IMR-90 (cell line): ENCODE measurements around the gene MRE11. TPM values are rescaled to one million over a fixed set of nuclear protein-coding genes. Genes with fewer than 3 reads are reported as not detected.

Experiments used
- ATAC-seq: fragments of 200-7000 bp; cut with Tn5 transposase; 2 replicates; pipeline ENCODE4 v1.9.1; 2020; ENCODE audit warnings: low read depth, mild to moderate bottlenecking, moderate library complexity
- BruUV-seq: library from RNA; stranded (reverse); fragments of 400-500 nt; replicated peaks from 2 replicates; lab custom pipeline; 2021; lab: Mats Ljungman, UMichigan
- CTCF ChIA-PET: fragments of 300-600 bp; formaldehyde crosslinking; extraction: SDS; loops from one replicate; lab custom pipeline; 2021; ENCODE audit warnings: antibody characterized with exemption; lab: Yijun Ruan, JAX
- POLR2A ChIA-PET: fragments of 300-600 bp; sonication (Branson Sonifier 250); formaldehyde crosslinking; loops from one replicate; lab custom pipeline; 2022; ENCODE audit warnings: antibody characterized with exemption; ENCODE audit not compliant: unreplicated experiment; lab: Charles Lee
- DNase-seq: peaks from one replicate; pipeline ENCODE4 v3.0.0; 2013
- H2AFZ ChIP-seq: replicated peaks from 2 replicates; pipeline ENCODE3; 2013; ENCODE audit warnings: low read length, mild to moderate bottlenecking; ENCODE audit not compliant: poor library complexity
- H2AK5ac ChIP-seq: 2 replicates; pipeline ENCODE4 v1.6.1; 2013; ENCODE audit warnings: low read depth, low read length, inconsistent platforms
- H2AK9ac ChIP-seq: replicated peaks from 2 replicates; pipeline ENCODE3; 2013; ENCODE audit warnings: mild to moderate bottlenecking, low read depth, low read length, moderate library complexity; ENCODE audit not compliant: poor library complexity
- H2BK120ac ChIP-seq: 2 replicates; pipeline ENCODE4 v1.6.1; 2013; ENCODE audit warnings: low read depth, low read length, inconsistent platforms
- H2BK15ac ChIP-seq: 3 replicates; pipeline ENCODE4 v1.6.1; 2013; ENCODE audit warnings: low read depth, low read length, inconsistent platforms
- H2BK20ac ChIP-seq: 2 replicates; pipeline ENCODE4 v1.6.1; 2013; ENCODE audit warnings: low read depth, mild to moderate bottlenecking, inconsistent platforms, low read length, moderate library complexity
- H2BK5ac ChIP-seq: 2 replicates; pipeline ENCODE4 v1.6.1; 2013; ENCODE audit warnings: mild to moderate bottlenecking, low read depth, low read length, inconsistent platforms; ENCODE audit not compliant: poor library complexity, severe bottlenecking
- H3K14ac ChIP-seq: replicated peaks from 2 replicates; pipeline ENCODE4 v1.6.1; 2013; ENCODE audit warnings: low read depth, low read length, inconsistent platforms
- H3K18ac ChIP-seq: 2 replicates; pipeline ENCODE4 v1.6.1; 2013; ENCODE audit warnings: low read depth, low read length, control low read depth
- H3K23ac ChIP-seq: 2 replicates; pipeline ENCODE4 v1.6.1; 2013; ENCODE audit warnings: low read depth, low read length, inconsistent platforms
- H3K27ac ChIP-seq: 2 replicates; pipeline ENCODE4 v1.5.1; 2013; ENCODE audit warnings: mild to moderate bottlenecking, control low read depth, low read length; ENCODE audit not compliant: insufficient read depth
- H3K27me3 ChIP-seq: 2 replicates; pipeline ENCODE4 v1.6.1; 2013; ENCODE audit warnings: low read length; ENCODE audit not compliant: control insufficient read depth, insufficient read depth
- H3K36me3 ChIP-seq: 2 replicates; pipeline ENCODE4 v1.6.1; 2013; ENCODE audit warnings: low read length, mixed read lengths; ENCODE audit not compliant: control insufficient read depth, insufficient read depth
- H3K4ac ChIP-seq: 2 replicates; pipeline ENCODE4 v1.6.1; 2013; ENCODE audit warnings: low read depth, low read length, inconsistent platforms
- H3K4me1 ChIP-seq: 2 replicates; pipeline ENCODE4 v1.6.1; 2013; ENCODE audit warnings: low read length, mixed read lengths; ENCODE audit not compliant: control insufficient read depth, insufficient read depth
- H3K4me2 ChIP-seq: 2 replicates; pipeline ENCODE4 v1.6.1; 2013; ENCODE audit warnings: low read depth, mild to moderate bottlenecking, control low read depth, low read length, moderate library complexity
- H3K4me3 ChIP-seq: 2 replicates; pipeline ENCODE4 v1.5.1; 2013; ENCODE audit warnings: low read depth, mild to moderate bottlenecking, control low read depth, low read length, moderate library complexity; ENCODE audit not compliant: insufficient read depth
- H3K56ac ChIP-seq: 2 replicates; pipeline ENCODE4 v1.6.1; 2013; ENCODE audit warnings: low read length, inconsistent platforms; ENCODE audit not compliant: insufficient read depth; ENCODE audit errors: extremely low read depth
- H3K79me1 ChIP-seq, 2 experiments: 2 replicates each; pipeline ENCODE4 v1.6.1; 2013; ENCODE audit warnings: low read length in 2 of 2, inconsistent platforms in 1 of 2, low read depth in 1 of 2
- H3K9ac ChIP-seq: 2 replicates; pipeline ENCODE4 v1.6.1; 2013; ENCODE audit warnings: low read depth, low read length, control low read depth
- H3K9me1 ChIP-seq: 2 replicates; pipeline ENCODE4 v1.6.1; 2013; ENCODE audit warnings: low read length, inconsistent platforms; ENCODE audit not compliant: insufficient read depth
- H3K9me3 ChIP-seq: 2 replicates; pipeline ENCODE4 v1.6.1; 2013; ENCODE audit warnings: low read length; ENCODE audit not compliant: control insufficient read depth, insufficient read depth
- H4K20me1 ChIP-seq: 2 replicates; pipeline ENCODE4 v1.6.1; 2013; ENCODE audit warnings: low read length, inconsistent platforms; ENCODE audit not compliant: insufficient read depth
- H4K5ac ChIP-seq: 2 replicates; pipeline ENCODE4 v1.6.1; 2013; ENCODE audit warnings: mild to moderate bottlenecking, low read depth, low read length, control low read depth
- H4K8ac ChIP-seq, 2 experiments: 2 replicates each; pipeline ENCODE4 v1.6.1; 2013; ENCODE audit warnings: low read depth in 2 of 2, low read length in 2 of 2, control low read depth in 1 of 2, inconsistent platforms in 1 of 2
- H4K91ac ChIP-seq: 2 replicates; pipeline ENCODE4 v1.6.1; 2013; ENCODE audit warnings: low read depth, low read length, inconsistent platforms; ENCODE audit not compliant: insufficient read depth
- BHLHE40 ChIP-seq: fragments of 150-350 bp; IDR thresholded peaks from 2 replicates; pipeline ENCODE4 v1.6.1; 2016; ENCODE audit warnings: mild to moderate bottlenecking, low read depth, low read length
- CEBPB ChIP-seq: IDR thresholded peaks from 2 replicates; pipeline ENCODE4 v1.6.1; 2012; ENCODE audit warnings: low read depth, low read length, improper control_type of control experiment
- CHD1 ChIP-seq: IDR thresholded peaks from 2 replicates; pipeline ENCODE4 v1.6.1; 2012; ENCODE audit warnings: low read depth, low read length, improper control_type of control experiment
- FOS ChIP-seq: fragments of 150-350 bp; IDR thresholded peaks from 2 replicates; pipeline ENCODE4 v1.6.1; 2016; ENCODE audit warnings: low read depth, low read length
- MAFK ChIP-seq: IDR thresholded peaks from 2 replicates; pipeline ENCODE4 v1.6.1; 2012; ENCODE audit warnings: low read depth, low read length, improper control_type of control experiment
- MAZ ChIP-seq: IDR thresholded peaks from 2 replicates; pipeline ENCODE4 v1.6.1; 2012; ENCODE audit warnings: low read depth, mild to moderate bottlenecking, low read length, improper control_type of control experiment, moderate library complexity, borderline replicate concordance
- NFE2L2 ChIP-seq: fragments of 150-350 bp; IDR thresholded peaks from 2 replicates; pipeline ENCODE4 v1.6.1; 2016; ENCODE audit warnings: low read depth, mild to moderate bottlenecking, low read length
- POLR2A ChIP-seq: IDR thresholded peaks from 2 replicates; pipeline ENCODE4 v1.6.1; 2012; ENCODE audit warnings: mild to moderate bottlenecking, low read depth, low read length
- RAD21 ChIP-seq: IDR thresholded peaks from 2 replicates; pipeline ENCODE4 v1.6.1; 2012; ENCODE audit warnings: low read length, improper control_type of control experiment
- RFX5 ChIP-seq: IDR thresholded peaks from 2 replicates; pipeline ENCODE4 v1.8.0; 2012; ENCODE audit warnings: low read depth, mild to moderate bottlenecking, low read length, moderate library complexity
- SMC3 ChIP-seq: fragments of 150-350 bp; IDR thresholded peaks from 2 replicates; pipeline ENCODE4 v1.6.1; 2016; ENCODE audit warnings: low read depth, mild to moderate bottlenecking, antibody characterized with exemption, low read length, moderate library complexity
- WGBS, 2 experiments: methylation state at CpG; one replicate each; pipeline versions ENCODE4 v1.1.5 to v1.1.7; 2013; ENCODE audit warnings: missing lambda C conversion rate in 2 of 2; ENCODE audit not compliant: insufficient read length in 1 of 2; ENCODE audit errors: extremely low coverage in 2 of 2; 5-methylcytosine and 5-hydroxymethylcytosine counted together
- dilution Hi-C: fragments of 300-500 bp; cut with HindIII; formaldehyde crosslinking; loops from one replicate; pipeline ENCODE4 v1.14.3; 2018; ENCODE audit warnings: low sequenced_read_pairs; ENCODE audit not compliant: unreplicated experiment
- in situ Hi-C: fragments of 300-500 bp; cut with MboI; formaldehyde crosslinking; loops from 3 replicates; pipeline ENCODE4 v1.14.3; 2019; ENCODE audit warnings: low sequenced_read_pairs, inconsistent platforms, mixed read lengths
- intact Hi-C: fragments of 100-400 bp; cut with micrococcal nuclease; formaldehyde crosslinking; loops from 2 replicates; pipeline ENCODE4 v1.10.0; 2022
- polyA plus RNA-seq, 3 experiments: library from polyadenylated mRNA; depleted of rRNA; stranded (reverse); fragments of >200 nt; gene quantifications; 2 replicates each; pipeline ENCODE4 v1.2.3, GENCODE V29; 2012; ENCODE audit warnings: low replicate concordance in 1 of 3
- total RNA-seq: library from RNA; depleted of rRNA; stranded (reverse); fragments of >200 nt; gene quantifications from 2 replicates; pipeline ENCODE4 v1.2.3, GENCODE V29; 2012
- TF ChIP-seq, protein P1 (sequence below): conservative IDR thresholded peaks from 2 replicates; pipeline ENCODE4 v1.5.1; 2012; ENCODE audit warnings: mild to moderate bottlenecking, low read depth, low read length, improper control_type of control experiment
- TF ChIP-seq, protein P2 (sequence below): fragments of 150-350 bp; IDR thresholded peaks from 2 replicates; pipeline ENCODE4 v1.6.1; 2017; ENCODE audit warnings: mild to moderate bottlenecking, antibody characterized with exemption, low read length, low read depth
- TF ChIP-seq, protein P3 (sequence below): fragments of 150-350 bp; IDR thresholded peaks from 2 replicates; pipeline ENCODE4 v1.6.1; 2016; ENCODE audit warnings: low read depth, mild to moderate bottlenecking, low read length, moderate library complexity, borderline replicate concordance

MRE11 gene
- total and polyA plus RNA-seq, 2 of the 4 experiments (the other 2 are of a cell fraction): 9.0 to 15.6 TPM

DNA sequence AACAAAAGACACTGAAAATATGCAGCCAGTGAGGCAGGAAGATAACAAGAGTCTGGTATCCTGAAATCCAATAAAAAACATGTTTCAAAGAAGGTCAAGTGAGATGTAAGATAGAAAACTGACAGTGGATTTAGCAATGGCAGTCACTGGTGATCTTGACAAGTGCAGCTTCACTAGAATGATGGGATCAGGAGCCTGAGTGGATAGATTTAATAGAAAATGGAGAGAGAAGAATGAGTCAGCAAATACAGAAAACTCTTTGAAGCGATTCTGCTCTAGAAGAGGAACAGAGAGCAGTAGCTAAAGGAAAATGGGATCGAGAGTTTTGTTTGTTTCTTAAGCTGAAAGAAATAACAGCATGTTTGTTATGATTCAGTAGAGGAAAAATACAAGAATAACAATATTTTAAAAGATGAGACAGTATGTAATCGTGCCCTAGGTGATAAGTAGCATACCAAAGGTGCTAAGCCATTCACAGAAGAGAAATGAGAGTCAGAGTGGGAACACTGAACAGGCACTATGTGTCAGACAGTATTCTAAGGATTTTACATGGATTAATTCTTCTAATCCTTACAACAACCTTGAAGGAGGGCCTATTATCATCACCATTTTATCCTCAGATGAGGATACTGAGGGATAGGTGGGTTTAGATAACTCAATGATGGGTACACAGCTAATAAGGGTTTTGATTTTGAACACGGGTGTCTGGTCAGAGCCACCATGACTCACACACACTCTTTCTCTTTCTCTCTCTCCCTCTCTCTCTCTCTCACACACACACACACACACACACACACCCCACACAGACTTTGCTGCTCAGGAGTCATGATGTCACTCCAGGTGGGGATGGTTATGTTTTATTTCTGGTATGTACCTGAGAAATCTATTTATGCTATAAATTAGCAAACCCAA lies 36.3 kb downstream of the MRE11 start:
- H3K4ac ChIP-seq: no peak overlapping the region
- H3K14ac ChIP-seq: no peak overlapping the region
- H4K8ac ChIP-seq: no peak overlapping the region
- no peak overlapping the region for H2BK120ac ChIP-seq
- BruUV-seq: no TSS peak
- no peak overlapping the region for H2BK5ac ChIP-seq
- no peak overlapping the region for H3K27ac ChIP-seq
- no peaks in the 10 kb centered on the region for H3K4me1 ChIP-seq
- no peak overlapping the region for H2BK20ac ChIP-seq
- ATAC-seq (no peak), DNase-seq (peak; percentile 4)
- WGBS, 2 experiments: no CpG with 5 or more reads among the region's 4 CpGs
- intact Hi-C loops (no loop called here), dilution Hi-C loops (no loop called here), in situ Hi-C loops (no loop called here)
- TF ChIP-seq POLR2A: no peak
- TF ChIP-seq BHLHE40: no peak
- TF ChIP-seq MAFK: peak; percentile 30; the same call in 1 of the 2 replicates
- TF ChIP-seq FOS: no peak
- TF ChIP-seq CHD1: no peak
- TF ChIP-seq SMC3: no peak
- no peak for TF ChIP-seq CEBPB
- TF ChIP-seq, protein P1, sequence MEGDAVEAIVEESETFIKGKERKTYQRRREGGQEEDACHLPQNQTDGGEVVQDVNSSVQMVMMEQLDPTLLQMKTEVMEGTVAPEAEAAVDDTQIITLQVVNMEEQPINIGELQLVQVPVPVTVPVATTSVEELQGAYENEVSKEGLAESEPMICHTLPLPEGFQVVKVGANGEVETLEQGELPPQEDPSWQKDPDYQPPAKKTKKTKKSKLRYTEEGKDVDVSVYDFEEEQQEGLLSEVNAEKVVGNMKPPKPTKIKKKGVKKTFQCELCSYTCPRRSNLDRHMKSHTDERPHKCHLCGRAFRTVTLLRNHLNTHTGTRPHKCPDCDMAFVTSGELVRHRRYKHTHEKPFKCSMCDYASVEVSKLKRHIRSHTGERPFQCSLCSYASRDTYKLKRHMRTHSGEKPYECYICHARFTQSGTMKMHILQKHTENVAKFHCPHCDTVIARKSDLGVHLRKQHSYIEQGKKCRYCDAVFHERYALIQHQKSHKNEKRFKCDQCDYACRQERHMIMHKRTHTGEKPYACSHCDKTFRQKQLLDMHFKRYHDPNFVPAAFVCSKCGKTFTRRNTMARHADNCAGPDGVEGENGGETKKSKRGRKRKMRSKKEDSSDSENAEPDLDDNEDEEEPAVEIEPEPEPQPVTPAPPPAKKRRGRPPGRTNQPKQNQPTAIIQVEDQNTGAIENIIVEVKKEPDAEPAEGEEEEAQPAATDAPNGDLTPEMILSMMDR: no peak
- no peak for TF ChIP-seq RFX5
- TF ChIP-seq, protein P2, sequence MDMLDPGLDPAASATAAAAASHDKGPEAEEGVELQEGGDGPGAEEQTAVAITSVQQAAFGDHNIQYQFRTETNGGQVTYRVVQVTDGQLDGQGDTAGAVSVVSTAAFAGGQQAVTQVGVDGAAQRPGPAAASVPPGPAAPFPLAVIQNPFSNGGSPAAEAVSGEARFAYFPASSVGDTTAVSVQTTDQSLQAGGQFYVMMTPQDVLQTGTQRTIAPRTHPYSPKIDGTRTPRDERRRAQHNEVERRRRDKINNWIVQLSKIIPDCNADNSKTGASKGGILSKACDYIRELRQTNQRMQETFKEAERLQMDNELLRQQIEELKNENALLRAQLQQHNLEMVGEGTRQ: no peak
- no peak for TF ChIP-seq MAZ
- TF ChIP-seq RAD21: no peak
- peak; percentile 72 for TF ChIP-seq NFE2L2
- TF ChIP-seq, protein P3, sequence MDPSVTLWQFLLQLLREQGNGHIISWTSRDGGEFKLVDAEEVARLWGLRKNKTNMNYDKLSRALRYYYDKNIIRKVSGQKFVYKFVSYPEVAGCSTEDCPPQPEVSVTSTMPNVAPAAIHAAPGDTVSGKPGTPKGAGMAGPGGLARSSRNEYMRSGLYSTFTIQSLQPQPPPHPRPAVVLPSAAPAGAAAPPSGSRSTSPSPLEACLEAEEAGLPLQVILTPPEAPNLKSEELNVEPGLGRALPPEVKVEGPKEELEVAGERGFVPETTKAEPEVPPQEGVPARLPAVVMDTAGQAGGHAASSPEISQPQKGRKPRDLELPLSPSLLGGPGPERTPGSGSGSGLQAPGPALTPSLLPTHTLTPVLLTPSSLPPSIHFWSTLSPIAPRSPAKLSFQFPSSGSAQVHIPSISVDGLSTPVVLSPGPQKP: no peak
- H3K4me2 ChIP-seq: no peak overlapping the region
- no peak overlapping the region for H3K9ac ChIP-seq
- no peak overlapping the region for H4K5ac ChIP-seq
- H4K20me1 ChIP-seq: no peaks in the 10 kb centered on the region
- ChIA-PET POLR2A (no interaction called here), CTCF (no interaction called here)
- no peak overlapping the region for H2AK9ac ChIP-seq
- no peaks in the 10 kb centered on the region for H3K27me3 ChIP-seq
- H3K9me1 ChIP-seq: no peaks in the 10 kb centered on the region; the same call in 1 of the 2 replicates
- H3K9me3 ChIP-seq: no peaks in the 10 kb centered on the region
- H4K91ac ChIP-seq: no peak overlapping the region
- H2AK5ac ChIP-seq: no peak overlapping the region
- no peak overlapping the region for H3K23ac ChIP-seq
- H3K18ac ChIP-seq: no peak overlapping the region
- H3K79me1 ChIP-seq: no peaks in the 10 kb centered on the region
- H3K36me3 ChIP-seq: peaks cover 3% of the 10 kb centered on the region; the same call in 1 of the 2 replicates
- no peak overlapping the region for H3K4me3 ChIP-seq
- H2BK15ac ChIP-seq: no peak overlapping the region
- H3K56ac ChIP-seq: no peak overlapping the region
- no peak overlapping the region for H2AFZ ChIP-seq
